Fibroblast of mammary gland (primary cell): ENCODE data around the gene VIT.

Experiments
- DNase-seq: peaks from one replicate; pipeline ENCODE4 v3.0.0-alpha.2; 2010; ENCODE audit warnings: low read depth
- H3K4me3 ChIP-seq: 2 replicates; pipeline ENCODE4 v1.5.1; 2011; ENCODE audit warnings: low read depth, mild to moderate bottlenecking, low read length, moderate library complexity; ENCODE audit not compliant: control insufficient read depth
- TF ChIP-seq, protein P1 (sequence below): conservative IDR thresholded peaks from 2 replicates; pipeline ENCODE4 v1.5.1; 2011; ENCODE audit warnings: low read depth, low read length, inconsistent platforms; ENCODE audit not compliant: control insufficient read depth, insufficient read depth

The VIT gene

GRCh38 chr2:36834731-36835524 is 138.4 kb downstream of the VIT start:
- H3K4me3 ChIP-seq = no peak overlapping the region
- TF ChIP-seq, protein P1, sequence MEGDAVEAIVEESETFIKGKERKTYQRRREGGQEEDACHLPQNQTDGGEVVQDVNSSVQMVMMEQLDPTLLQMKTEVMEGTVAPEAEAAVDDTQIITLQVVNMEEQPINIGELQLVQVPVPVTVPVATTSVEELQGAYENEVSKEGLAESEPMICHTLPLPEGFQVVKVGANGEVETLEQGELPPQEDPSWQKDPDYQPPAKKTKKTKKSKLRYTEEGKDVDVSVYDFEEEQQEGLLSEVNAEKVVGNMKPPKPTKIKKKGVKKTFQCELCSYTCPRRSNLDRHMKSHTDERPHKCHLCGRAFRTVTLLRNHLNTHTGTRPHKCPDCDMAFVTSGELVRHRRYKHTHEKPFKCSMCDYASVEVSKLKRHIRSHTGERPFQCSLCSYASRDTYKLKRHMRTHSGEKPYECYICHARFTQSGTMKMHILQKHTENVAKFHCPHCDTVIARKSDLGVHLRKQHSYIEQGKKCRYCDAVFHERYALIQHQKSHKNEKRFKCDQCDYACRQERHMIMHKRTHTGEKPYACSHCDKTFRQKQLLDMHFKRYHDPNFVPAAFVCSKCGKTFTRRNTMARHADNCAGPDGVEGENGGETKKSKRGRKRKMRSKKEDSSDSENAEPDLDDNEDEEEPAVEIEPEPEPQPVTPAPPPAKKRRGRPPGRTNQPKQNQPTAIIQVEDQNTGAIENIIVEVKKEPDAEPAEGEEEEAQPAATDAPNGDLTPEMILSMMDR = no peak
- no peak for DNase-seq

DNA sequence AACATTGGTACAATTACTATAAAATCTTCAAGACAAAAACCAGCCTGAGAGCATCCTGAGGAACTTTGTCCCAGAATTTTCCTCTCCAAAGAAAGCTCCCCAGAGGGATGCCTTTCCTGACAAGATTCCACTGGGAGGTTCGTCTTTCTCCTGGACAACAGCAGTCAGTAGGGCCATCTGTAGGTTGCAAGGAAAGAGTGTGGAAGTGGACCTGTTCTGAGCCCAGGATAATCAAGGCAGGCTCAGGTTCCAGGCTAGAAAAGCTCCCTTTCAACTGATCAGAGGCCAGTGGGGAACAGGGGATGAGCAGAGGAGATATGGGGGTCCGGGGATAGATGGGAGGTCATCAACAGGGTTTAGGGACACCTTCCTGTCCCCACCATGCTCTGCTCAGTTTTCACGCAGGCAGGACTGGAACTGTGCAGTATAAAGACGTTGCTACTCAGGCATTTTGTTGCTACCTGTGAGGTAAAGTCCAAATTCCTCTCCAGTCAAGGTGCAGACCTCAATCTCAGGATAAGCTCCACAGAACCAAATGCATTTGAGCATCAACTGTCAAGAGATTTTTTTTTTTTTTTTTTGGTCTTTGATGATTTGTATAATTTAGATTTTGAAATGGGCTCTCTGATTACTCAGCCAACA is 143.6 kb downstream of the VIT start:
- H3K4me3 ChIP-seq = no peak overlapping the region
- TF ChIP-seq, protein P1 = no peak
- no peak for DNase-seq

DNA sequence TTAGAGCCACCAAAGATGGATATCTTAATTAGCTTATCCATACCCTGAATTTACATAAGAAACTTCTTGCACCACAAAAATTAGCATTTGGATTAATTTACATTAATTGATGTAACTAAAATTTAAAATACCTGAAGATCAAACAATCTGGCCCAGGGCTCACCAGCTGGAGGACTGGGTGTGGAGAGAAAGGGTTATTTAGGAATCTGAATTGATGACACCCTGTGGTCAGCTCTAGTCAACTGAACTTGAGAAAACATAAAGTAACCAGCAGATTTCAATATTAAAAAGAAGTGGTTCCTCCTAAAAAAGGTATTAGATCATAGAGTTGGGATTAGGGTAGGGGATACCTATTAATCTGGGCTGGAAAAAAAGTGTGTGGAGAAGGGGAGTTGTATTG is 147.3 kb downstream of the VIT start:
- DNase-seq = no peak
- TF ChIP-seq, protein P1 = no peak

GRCh38 chr2:36849265-36849664 is 152.8 kb downstream of the VIT start:
- TF ChIP-seq, protein P1 = no peak
- DNase-seq = no peak
- no peak overlapping the region for H3K4me3 ChIP-seq

More for the DNA sequence above, 147.3 kb downstream of the VIT start:
- H3K4me3 ChIP-seq = no peak overlapping the region

- no peak overlapping the region for H3K4me3 ChIP-seq
- no peak for DNase-seq
- TF ChIP-seq, protein P1 = no peak
Observed at GRCh38 chr2:36854241-36854640, 157.7 kb downstream of the VIT start.

DNA sequence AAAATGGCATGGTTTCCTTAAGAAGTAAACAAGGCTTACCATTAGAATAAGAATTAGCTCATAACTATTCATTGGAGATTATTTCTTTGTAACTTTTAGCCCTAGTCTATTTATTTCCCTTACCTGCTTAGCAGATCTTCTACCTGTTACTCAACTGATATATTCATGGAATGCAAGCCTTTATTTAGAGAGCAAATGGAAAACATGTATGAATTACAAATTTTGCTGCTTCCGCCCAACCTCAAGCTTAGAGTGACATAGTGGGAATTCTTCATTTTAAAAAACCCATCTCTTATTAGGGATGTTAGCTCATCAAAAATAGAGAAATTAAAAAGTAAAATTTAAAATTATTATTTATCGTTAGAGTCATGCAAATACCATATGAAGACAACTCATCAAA is 158.9 kb downstream of the VIT start:
- DNase-seq = no peak
- TF ChIP-seq, protein P1 = no peak
- H3K4me3 ChIP-seq = no peak overlapping the region
